Testis (tissue), 2 donors: ENCODE data around the gene CDC42BPB.

ENCODE experiments used
- POLR2A ChIP-seq: fragments of 450-650 bp; IDR thresholded peaks from one replicate; pipeline ENCODE4 v1.6.1; 2017; ENCODE audit warnings: antibody characterized with exemption, mild to moderate bottlenecking, moderate library complexity
- TF ChIP-seq, protein P1 (sequence below), 3 experiments: fragments of 450-650 bp in 2 of 3; fragments of 200-600 bp in 1 of 3; sonication (generic) in 1 of 3; IDR thresholded peaks; one replicate each; pipeline ENCODE4 v1.5.1; 2016 to 2019; ENCODE audit warnings: antibody characterized with exemption in 3 of 3, mild to moderate bottlenecking in 2 of 3, moderate library complexity in 1 of 3

DNA sequence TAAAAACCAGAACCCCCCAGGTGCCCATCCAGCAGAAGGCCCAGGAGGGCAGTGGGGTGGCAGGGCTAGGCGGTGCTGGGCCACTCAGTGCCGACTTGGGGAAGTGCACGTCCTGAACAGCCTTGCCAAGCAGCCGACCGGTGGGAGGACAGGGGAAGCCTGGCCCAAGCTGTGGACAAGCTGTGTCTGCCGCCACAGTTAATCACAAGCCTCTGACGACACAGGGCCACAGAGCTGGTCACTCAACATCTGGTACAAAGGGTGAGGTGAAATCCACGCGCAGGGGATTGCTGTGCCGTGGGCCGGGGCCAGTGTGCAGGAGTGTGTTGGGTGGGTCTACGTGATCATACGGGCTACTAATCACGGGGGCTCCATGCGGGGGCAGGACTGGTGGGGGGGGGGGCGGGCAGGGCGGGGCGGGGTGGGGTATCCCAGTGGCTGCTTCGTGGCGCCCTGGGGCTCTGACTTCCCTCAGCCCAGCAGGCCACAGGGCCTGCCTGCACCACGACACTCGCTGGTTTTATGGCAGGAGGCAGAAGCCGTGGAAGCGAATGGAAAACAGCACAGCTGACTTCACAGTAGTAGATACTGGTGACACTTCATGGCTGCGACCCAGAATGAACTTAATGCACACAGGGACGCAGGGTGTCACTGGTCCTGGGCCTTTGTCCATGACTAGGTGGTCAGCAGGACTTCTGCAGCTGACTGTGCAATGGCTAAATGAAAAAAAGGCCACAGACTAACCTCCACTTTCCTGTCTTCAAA lies 124.7 kb downstream of the CDC42BPB start:
- TF ChIP-seq, protein P1, sequence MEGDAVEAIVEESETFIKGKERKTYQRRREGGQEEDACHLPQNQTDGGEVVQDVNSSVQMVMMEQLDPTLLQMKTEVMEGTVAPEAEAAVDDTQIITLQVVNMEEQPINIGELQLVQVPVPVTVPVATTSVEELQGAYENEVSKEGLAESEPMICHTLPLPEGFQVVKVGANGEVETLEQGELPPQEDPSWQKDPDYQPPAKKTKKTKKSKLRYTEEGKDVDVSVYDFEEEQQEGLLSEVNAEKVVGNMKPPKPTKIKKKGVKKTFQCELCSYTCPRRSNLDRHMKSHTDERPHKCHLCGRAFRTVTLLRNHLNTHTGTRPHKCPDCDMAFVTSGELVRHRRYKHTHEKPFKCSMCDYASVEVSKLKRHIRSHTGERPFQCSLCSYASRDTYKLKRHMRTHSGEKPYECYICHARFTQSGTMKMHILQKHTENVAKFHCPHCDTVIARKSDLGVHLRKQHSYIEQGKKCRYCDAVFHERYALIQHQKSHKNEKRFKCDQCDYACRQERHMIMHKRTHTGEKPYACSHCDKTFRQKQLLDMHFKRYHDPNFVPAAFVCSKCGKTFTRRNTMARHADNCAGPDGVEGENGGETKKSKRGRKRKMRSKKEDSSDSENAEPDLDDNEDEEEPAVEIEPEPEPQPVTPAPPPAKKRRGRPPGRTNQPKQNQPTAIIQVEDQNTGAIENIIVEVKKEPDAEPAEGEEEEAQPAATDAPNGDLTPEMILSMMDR (IDR thresholded peaks at IDR 0.05), result no peak
- no peak for TF ChIP-seq POLR2A
